ENCODE measurements around the gene IL13.

The IL13 gene

DNA sequence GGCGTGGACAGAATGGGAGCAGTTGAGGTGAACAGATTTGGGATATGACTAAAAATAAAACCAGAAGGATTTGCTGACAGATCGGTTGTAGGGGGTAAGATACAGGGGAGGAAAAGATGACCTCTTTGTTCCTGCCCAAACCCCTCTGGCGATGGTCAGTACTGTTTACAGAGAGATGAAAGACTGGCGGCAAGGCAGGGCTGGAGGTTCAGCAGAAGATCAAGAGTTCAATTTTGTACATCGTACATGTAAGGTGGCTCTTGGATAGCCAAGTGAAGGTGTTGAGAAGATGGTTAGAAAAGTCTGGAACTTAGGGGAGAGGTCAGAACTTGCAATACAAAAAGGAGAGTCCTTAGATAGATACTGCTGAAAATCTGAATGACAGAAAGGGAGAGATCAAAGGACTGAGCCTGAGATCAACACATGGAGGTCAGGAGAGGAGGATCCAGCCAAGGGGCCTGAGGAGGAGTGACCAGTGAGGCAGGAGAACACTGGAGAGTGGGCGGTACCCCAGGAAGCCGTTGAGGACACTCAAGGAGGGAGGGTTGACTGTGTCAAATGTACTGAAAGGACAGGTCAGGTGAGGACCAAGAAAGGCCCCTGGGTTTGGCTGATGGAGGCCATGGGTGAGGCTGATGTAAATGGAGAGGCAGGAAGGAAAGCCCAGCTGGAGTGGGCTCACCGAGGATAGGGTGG, 23.0 kb downstream of the IL13 start:
- no peak for TF ChIP-seq CTCF (IDR thresholded peaks at IDR 0.05; ENCODE audit: control insufficient read depth, insufficient read depth, low read depth, low read length, missing control alignments)
- H3K4me3 ChIP-seq (ENCODE audit: control insufficient read depth, low read depth, low read length): no peak overlapping the region
- no peak for DNase-seq (ENCODE audit: low read depth)

GRCh38 chr5:132681476-132681831, 23.5 kb downstream of the IL13 start:
- no peak for TF ChIP-seq CTCF (IDR thresholded peaks at IDR 0.05; ENCODE audit: control insufficient read depth, insufficient read depth, low read depth, low read length, missing control alignments)
- H3K4me3 ChIP-seq (ENCODE audit: control insufficient read depth, low read depth, low read length): no peak overlapping the region
- no peak for DNase-seq (ENCODE audit: low read depth)

- no peak for TF ChIP-seq CTCF (IDR thresholded peaks at IDR 0.05; ENCODE audit: control insufficient read depth, insufficient read depth, low read depth, low read length, missing control alignments)
- H3K4me3 ChIP-seq (ENCODE audit: control insufficient read depth, low read depth, low read length): no peak overlapping the region
- DNase-seq (ENCODE audit: low read depth): no peak
Measured at GRCh38 chr5:132681983-132682382, 24.0 kb downstream of the IL13 start.

GRCh38 chr5:132684491-132684890, 26.5 kb downstream of the IL13 start:
- no peak overlapping the region for H3K4me3 ChIP-seq (ENCODE audit: control insufficient read depth, low read depth, low read length)
- no peak for DNase-seq (ENCODE audit: low read depth)
- no peak for TF ChIP-seq CTCF (IDR thresholded peaks at IDR 0.05; ENCODE audit: control insufficient read depth, insufficient read depth, low read depth, low read length, missing control alignments)

GRCh38 chr5:132684922-132685720, 27.1 kb downstream of the IL13 start:
- no peak overlapping the region for H3K4me3 ChIP-seq (ENCODE audit: control insufficient read depth, low read depth, low read length)
- no peak for DNase-seq (ENCODE audit: low read depth)
- TF ChIP-seq CTCF (IDR thresholded peaks at IDR 0.05; ENCODE audit: control insufficient read depth, insufficient read depth, low read depth, low read length, missing control alignments): no peak

- no peak overlapping the region for H3K4me3 ChIP-seq (ENCODE audit: control insufficient read depth, low read depth, low read length)
Measured at GRCh38 chr5:132686193-132686592, 28.2 kb downstream of the IL13 start.

More at GRCh38 chr5:132686193-132686592, 28.2 kb downstream of the IL13 start:
- DNase-seq (ENCODE audit: low read depth): no peak
- TF ChIP-seq CTCF (IDR thresholded peaks at IDR 0.05; ENCODE audit: control insufficient read depth, insufficient read depth, low read depth, low read length, missing control alignments): no peak

All from AG09309 (cell line).